ENCODE results near the gene DLGAP1. TPM values are rescaled to one million over a fixed set of nuclear protein-coding genes. Genes with fewer than 3 reads are reported as not detected.
A peak's percentile ranks its signal among the peaks of the same experiment; 100 is the strongest.

The DLGAP1 gene
- total and polyA plus RNA-seq, 3 experiments from 2014 or later, result 0.07 to 0.46 TPM; not detected in 1

DNA sequence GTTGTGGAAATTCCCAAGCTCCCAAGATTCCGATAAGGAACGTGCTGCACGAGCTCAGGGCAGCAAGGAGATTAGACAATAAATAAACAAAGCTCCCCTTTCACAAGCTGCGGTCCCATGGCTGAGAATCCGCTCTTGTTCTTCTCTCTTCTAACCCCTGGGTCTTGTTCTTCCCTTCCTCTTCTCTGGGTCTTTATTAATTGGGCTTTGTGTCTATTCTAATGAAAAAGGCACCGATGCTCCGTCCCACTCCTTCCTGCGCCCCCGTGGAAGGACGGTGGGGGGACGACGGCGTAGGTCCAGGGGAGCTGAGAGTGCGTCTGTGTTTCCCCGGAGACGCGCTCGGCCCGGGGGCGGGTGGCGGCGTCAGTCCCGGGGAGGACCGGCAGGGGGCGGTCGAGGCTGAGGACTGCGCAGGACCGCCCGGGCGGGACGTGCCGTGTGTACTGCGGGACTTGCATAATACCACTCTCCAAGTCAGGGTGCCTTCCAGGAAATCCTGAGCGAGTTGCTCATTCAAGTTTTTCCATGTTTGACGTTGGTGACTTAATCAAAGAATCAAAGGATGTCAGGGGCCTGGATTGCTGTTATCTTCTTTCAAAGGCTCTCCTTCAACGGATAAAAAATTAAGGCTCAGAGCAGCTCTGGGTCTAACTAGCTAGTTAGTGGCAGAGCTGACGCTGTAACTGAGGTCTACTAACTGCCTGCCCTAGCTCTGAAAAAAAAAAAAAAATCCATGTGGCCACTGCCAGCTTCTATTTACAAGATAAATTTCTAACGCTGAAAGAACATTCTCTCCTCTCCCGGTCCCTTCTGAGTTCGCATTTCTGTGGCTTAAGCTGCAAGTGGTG, 683.8 kb downstream of the DLGAP1 start:
- peak; percentile 41 to 69 (median 51) for DNase-seq
- Histone ChIP-seq H3K4me1 (ENCODE audit: insufficient read depth, low read length) (peaks cover 5% of the 10 kb centered on the region), H3K27me3 (ENCODE audit: insufficient read depth, low read length, poor library complexity, severe bottlenecking) (no peaks in the 10 kb centered on the region), H3K9me3 (ENCODE audit: low read length) (no peaks in the 10 kb centered on the region), H3K27ac (ENCODE audit: low read depth, low read length) (no peak overlapping the region), H3K4me3 (ENCODE audit: low read length) (peak overlapping the region; percentile 21), H3K36me3 (ENCODE audit: insufficient read depth, low read length) (no peaks in the 10 kb centered on the region)
- Mint-ChIP-seq H3K27ac (peak overlapping the region in 1 of 8 donors; percentile 59), H3K4me1 (peaks cover 9 to 20% (median 16%) of the 10 kb centered on the region in 3 donors), H3K27me3 (peaks cover 6 to 33% of the 10 kb centered on the region in 2 donors), H3K9me3 (peaks cover 0 to under 1% (median 0%) of the 10 kb centered on the region in 5 donors), H3K36me3 (no peaks in the 10 kb centered on the region), H3K4me3 (peak overlapping the region in 6 of 7 donors; percentile 29 to 78 (median 58))
- ChIA-PET CTCF (interaction anchor here (0.6 to 1.9 kb wide), 10 partner anchors 10 to 422 kb away, joined by 3 to 12 read pairs (median 4); no protein-coding TSS in a partner anchor), POLR2A (no interaction called here)

DNA sequence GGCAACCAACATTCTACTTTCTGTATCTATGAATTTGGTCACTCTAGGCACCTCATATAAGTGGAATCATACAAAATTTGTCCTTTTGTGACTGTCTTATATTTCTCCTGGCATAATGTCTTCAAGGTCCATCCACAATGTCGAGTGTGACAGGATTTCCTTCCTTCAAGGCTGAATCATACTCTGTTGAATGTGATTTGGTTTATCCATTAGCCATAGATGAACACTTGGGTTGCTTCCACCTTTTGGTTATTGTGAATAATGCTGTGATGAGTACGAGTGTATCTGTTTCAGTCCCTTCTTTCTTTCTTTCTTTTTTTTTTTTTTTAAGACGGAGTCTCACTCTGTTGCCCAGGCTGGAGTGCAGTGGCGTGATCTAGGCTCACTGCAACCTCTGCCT, 693.8 kb downstream of the DLGAP1 start:
- no peak overlapping the region for H3K4me3 Mint-ChIP-seq
- ChIA-PET POLR2A (no interaction called here), CTCF (no interaction called here)
- Histone ChIP-seq H3K9me3 (ENCODE audit: low read length) (no peaks in the 10 kb centered on the region), H3K4me1 (ENCODE audit: insufficient read depth, low read length) (no peaks in the 10 kb centered on the region), H3K4me3 (ENCODE audit: low read length) (no peak overlapping the region), H3K36me3 (ENCODE audit: insufficient read depth, low read length) (no peaks in the 10 kb centered on the region), H3K27me3 (ENCODE audit: insufficient read depth, low read length, poor library complexity, severe bottlenecking) (no peaks in the 10 kb centered on the region), H3K27ac (ENCODE audit: low read depth, low read length) (no peak overlapping the region)
- peaks cover 9 to 23% of the 10 kb centered on the region in 2 donors for H3K27me3 Mint-ChIP-seq
- no peak for DNase-seq
- no peak overlapping the region for H3K27ac Mint-ChIP-seq
- H3K4me1 Mint-ChIP-seq, result no peaks in the 10 kb centered on the region
- H3K9me3 Mint-ChIP-seq, result peaks cover 8 to 19% (median 13%) of the 10 kb centered on the region in 5 donors
- peaks cover 0 to 4% (median 0%) of the 10 kb centered on the region in 3 donors for H3K36me3 Mint-ChIP-seq

- Mint-ChIP-seq H3K4me1 (no peaks in the 10 kb centered on the region), H3K27ac (peak overlapping the region in 1 of 8 donors; percentile 44), H3K9me3 (peaks cover 6 to 18% (median 8%) of the 10 kb centered on the region in 5 donors), H3K4me3 (no peak overlapping the region), H3K27me3 (peaks cover 7 to 18% of the 10 kb centered on the region in 2 donors), H3K36me3 (peaks cover 0 to 4% (median 0%) of the 10 kb centered on the region in 3 donors)
- no peaks in the 10 kb centered on the region for H3K27me3 ChIP-seq (ENCODE audit: insufficient read depth, low read length, poor library complexity, severe bottlenecking)
- ChIA-PET CTCF (no interaction called here), POLR2A (no interaction called here)
- no peaks in the 10 kb centered on the region for H3K4me1 ChIP-seq (ENCODE audit: insufficient read depth, low read length)
- H3K4me3 ChIP-seq (ENCODE audit: low read length), result no peak overlapping the region
- DNase-seq, result no peak
- H3K27ac ChIP-seq (ENCODE audit: low read depth, low read length), result no peak overlapping the region
- no peaks in the 10 kb centered on the region for H3K9me3 ChIP-seq (ENCODE audit: low read length)
- no peaks in the 10 kb centered on the region for H3K36me3 ChIP-seq (ENCODE audit: insufficient read depth, low read length)
These were observed 694.4 kb downstream of the DLGAP1 start for GRCh38 chr18:3760741-3761140.

DNA sequence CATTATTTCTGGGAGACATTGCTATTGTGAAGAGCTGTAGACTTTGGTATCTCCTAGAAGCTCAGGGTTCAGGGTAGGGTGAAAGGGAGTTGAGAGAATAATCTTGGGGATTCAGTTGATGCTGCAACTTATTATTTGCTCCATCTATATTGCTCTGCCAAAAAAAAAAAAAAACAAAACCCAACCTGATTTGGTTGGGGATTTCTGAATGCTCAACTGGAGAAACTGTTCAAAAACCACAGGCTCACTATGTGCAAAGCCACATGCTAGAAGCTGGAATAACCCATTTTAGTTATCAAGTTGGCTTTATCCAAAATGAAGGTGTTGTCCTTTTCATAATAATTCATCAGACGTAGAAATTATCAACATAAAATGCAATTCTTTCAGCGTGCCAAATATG, 696.0 kb downstream of the DLGAP1 start:
- no peaks in the 10 kb centered on the region for H3K36me3 Mint-ChIP-seq
- no peak overlapping the region for H3K4me3 ChIP-seq (ENCODE audit: low read length)

GRCh38 chr18:3758531-3758930, 696.6 kb downstream of the DLGAP1 start:
- no peaks in the 10 kb centered on the region for H3K36me3 ChIP-seq (ENCODE audit: insufficient read depth, low read length)
- H3K27me3 Mint-ChIP-seq, result peaks cover 5 to 8% of the 10 kb centered on the region in 2 donors
- DNase-seq, result no peak
- no peaks in the 10 kb centered on the region for H3K4me1 ChIP-seq (ENCODE audit: insufficient read depth, low read length)
- ChIA-PET POLR2A (no interaction called here), CTCF (no interaction called here)
- H3K36me3 Mint-ChIP-seq, result no peaks in the 10 kb centered on the region
- H3K4me3 ChIP-seq (ENCODE audit: low read length), result no peak overlapping the region
- H3K27ac ChIP-seq (ENCODE audit: low read depth, low read length), result no peak overlapping the region
- peaks cover 2 to 15% (median 10%) of the 10 kb centered on the region in 5 donors for H3K9me3 Mint-ChIP-seq
- H3K4me3 Mint-ChIP-seq, result no peak overlapping the region
- H3K4me1 Mint-ChIP-seq, result no peaks in the 10 kb centered on the region
- H3K9me3 ChIP-seq (ENCODE audit: low read length), result no peaks in the 10 kb centered on the region
- H3K27me3 ChIP-seq (ENCODE audit: insufficient read depth, low read length, poor library complexity, severe bottlenecking), result no peaks in the 10 kb centered on the region
- no peak overlapping the region for H3K27ac Mint-ChIP-seq

More for the DNA sequence above, 696.0 kb downstream of the DLGAP1 start:
- ChIA-PET POLR2A (no interaction called here), CTCF (no interaction called here)
- Mint-ChIP-seq H3K9me3 (peaks cover 2 to 15% (median 10%) of the 10 kb centered on the region in 5 donors), H3K27ac (no peak overlapping the region), H3K4me3 (no peak overlapping the region), H3K27me3 (peaks cover 5 to 10% of the 10 kb centered on the region in 2 donors), H3K4me1 (no peaks in the 10 kb centered on the region)
- no peaks in the 10 kb centered on the region for H3K36me3 ChIP-seq (ENCODE audit: insufficient read depth, low read length)
- H3K27ac ChIP-seq (ENCODE audit: low read depth, low read length), result no peak overlapping the region
- H3K27me3 ChIP-seq (ENCODE audit: insufficient read depth, low read length, poor library complexity, severe bottlenecking), result no peaks in the 10 kb centered on the region
- no peak for DNase-seq
- no peaks in the 10 kb centered on the region for H3K4me1 ChIP-seq (ENCODE audit: insufficient read depth, low read length)
- no peaks in the 10 kb centered on the region for H3K9me3 ChIP-seq (ENCODE audit: low read length)

GRCh38 chr18:3757361-3757760, 697.7 kb downstream of the DLGAP1 start:
- no peak overlapping the region for H3K4me3 ChIP-seq (ENCODE audit: low read length)
- Mint-ChIP-seq H3K9me3 (peaks cover 2 to 15% (median 10%) of the 10 kb centered on the region in 5 donors), H3K4me1 (no peaks in the 10 kb centered on the region), H3K27ac (no peak overlapping the region), H3K36me3 (no peaks in the 10 kb centered on the region), H3K27me3 (peaks cover 5 to 17% of the 10 kb centered on the region in 2 donors), H3K4me3 (no peak overlapping the region)
- H3K36me3 ChIP-seq (ENCODE audit: insufficient read depth, low read length), result no peaks in the 10 kb centered on the region
- no peaks in the 10 kb centered on the region for H3K4me1 ChIP-seq (ENCODE audit: insufficient read depth, low read length)
- CTCF ChIA-PET, result interaction anchor here (0.7 kb wide), 1 partner anchor 1104 kb away, joined by 3 read pairs; no protein-coding TSS in a partner anchor
- POLR2A ChIA-PET, result no interaction called here
- H3K27ac ChIP-seq (ENCODE audit: low read depth, low read length), result no peak overlapping the region
- H3K9me3 ChIP-seq (ENCODE audit: low read length), result no peaks in the 10 kb centered on the region
- no peaks in the 10 kb centered on the region for H3K27me3 ChIP-seq (ENCODE audit: insufficient read depth, low read length, poor library complexity, severe bottlenecking)
- no peak for DNase-seq

DNA sequence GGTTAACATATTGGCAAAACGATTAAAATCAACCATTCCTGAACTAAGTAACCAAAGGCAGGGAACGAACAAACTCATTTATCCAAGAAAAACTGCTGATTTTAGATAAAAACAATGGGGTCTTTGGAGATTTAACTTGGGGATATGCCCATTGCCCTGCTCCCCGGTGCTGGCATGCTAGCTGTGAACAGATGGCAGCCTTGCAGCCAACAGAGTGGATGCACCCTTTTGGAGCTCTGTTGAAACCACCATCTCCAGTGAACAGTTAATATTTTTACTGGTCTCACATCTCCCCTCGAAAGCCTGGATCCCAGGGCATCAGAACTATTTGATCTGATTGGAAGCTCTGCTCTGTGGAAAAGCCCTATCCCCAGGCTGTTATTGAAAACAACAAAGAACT, 702.0 kb downstream of the DLGAP1 start:
- Mint-ChIP-seq H3K9me3 (peaks cover 2 to 14% (median 10%) of the 10 kb centered on the region in 5 donors), H3K27me3 (peaks cover 6 to 24% of the 10 kb centered on the region in 2 donors), H3K27ac (no peak overlapping the region), H3K4me1 (no peaks in the 10 kb centered on the region), H3K36me3 (no peaks in the 10 kb centered on the region), H3K4me3 (no peak overlapping the region)
- DNase-seq, result no peak
- Histone ChIP-seq H3K4me1 (ENCODE audit: insufficient read depth, low read length) (no peaks in the 10 kb centered on the region), H3K27me3 (ENCODE audit: insufficient read depth, low read length, poor library complexity, severe bottlenecking) (no peaks in the 10 kb centered on the region), H3K36me3 (ENCODE audit: insufficient read depth, low read length) (no peaks in the 10 kb centered on the region), H3K9me3 (ENCODE audit: low read length) (no peaks in the 10 kb centered on the region), H3K27ac (ENCODE audit: low read depth, low read length) (no peak overlapping the region), H3K4me3 (ENCODE audit: low read length) (no peak overlapping the region)
- ChIA-PET CTCF (no interaction called here), POLR2A (no interaction called here)

GRCh38 chr18:3748086-3748485, 707.0 kb downstream of the DLGAP1 start:
- no peak overlapping the region for H3K4me3 Mint-ChIP-seq
- H3K27me3 Mint-ChIP-seq, result peaks cover 8 to 33% of the 10 kb centered on the region in 2 donors
- Histone ChIP-seq H3K9me3 (ENCODE audit: low read length) (no peaks in the 10 kb centered on the region), H3K27me3 (ENCODE audit: insufficient read depth, low read length, poor library complexity, severe bottlenecking) (no peaks in the 10 kb centered on the region), H3K4me1 (ENCODE audit: insufficient read depth, low read length) (no peaks in the 10 kb centered on the region), H3K36me3 (ENCODE audit: insufficient read depth, low read length) (no peaks in the 10 kb centered on the region), H3K4me3 (ENCODE audit: low read length) (no peak overlapping the region), H3K27ac (ENCODE audit: low read depth, low read length) (no peak overlapping the region)
- no peak for DNase-seq
- no peaks in the 10 kb centered on the region for H3K9me3 Mint-ChIP-seq
- CTCF ChIA-PET, result no interaction called here
- H3K4me1 Mint-ChIP-seq, result no peaks in the 10 kb centered on the region
- no peaks in the 10 kb centered on the region for H3K36me3 Mint-ChIP-seq
- no peak overlapping the region for H3K27ac Mint-ChIP-seq
- POLR2A ChIA-PET, result no interaction called here

All from CD8-positive, alpha-beta memory T cell (primary cell).